HepG2 (cell line): ENCODE results near the gene LMOD3. TPM values are rescaled to one million over a fixed set of nuclear protein-coding genes. Genes with fewer than 3 reads are reported as not detected.

ENCODE experiments used
- ATAC-seq: fragments of 200-7000 bp; cut with Tn5 transposase; 3 replicates; pipeline ENCODE4 v1.9.1; 2020; ENCODE audit warnings: mild to moderate bottlenecking, moderate library complexity
- BruUV-seq: library from RNA; stranded (reverse); fragments of 400-500 nt; replicated peaks from 2 replicates; lab custom pipeline; 2021; lab: Mats Ljungman, UMichigan
- CTCF ChIA-PET: fragments of 300-600 bp; formaldehyde crosslinking; extraction: SDS; loops from one replicate; lab custom pipeline; 2021; ENCODE audit warnings: low total read pairs, inconsistent platforms, low intra/inter-chr PET ratio; lab: Yijun Ruan, JAX
- POLR2A ChIA-PET: fragments of 350-600 bp; sonication (Branson Sonifier 250); formaldehyde crosslinking; loops from one replicate; lab custom pipeline; 2020; ENCODE audit warnings: antibody characterized with exemption, inconsistent platforms; lab: Yijun Ruan, JAX
- DNase-seq: peaks from one replicate; pipeline ENCODE4 v3.0.0-alpha.2; 2015; ENCODE audit warnings: low spot score
- FAIRE-seq: peaks from 3 replicates; lab custom pipeline; 2011; peaks lifted over from hg19 to GRCh38; lab: Jason Lieb, UNC
- H2AFZ ChIP-seq: one replicate; pipeline ENCODE4 v1.6.1; 2011; ENCODE audit warnings: low read length, inconsistent platforms
- H3K27ac ChIP-seq: fragments of 300-600 bp; 3 replicates; pipeline ENCODE4 v1.8.0; 2011; ENCODE audit warnings: mixed run types, mild to moderate bottlenecking, mixed read lengths, low read length, inconsistent platforms; ENCODE audit not compliant: insufficient read depth; ENCODE audit errors: extremely low read length
- H3K27me3 ChIP-seq, 2 experiments: fragments of 200-600 bp in 1 of 2; 2 replicates in 1 of 2; 3 replicates in 1 of 2; pipeline versions ENCODE4 v1.6.0 to v1.8.0; 2011; ENCODE audit warnings: low read length in 2 of 2, mild to moderate bottlenecking in 2 of 2, moderate library complexity in 2 of 2, inconsistent platforms in 1 of 2; ENCODE audit not compliant: insufficient read depth in 2 of 2, control insufficient read depth in 1 of 2
- H3K36me3 ChIP-seq, 2 experiments: fragments of 200-600 bp in 1 of 2; replicated peaks in 1 of 2; 2 replicates in 1 of 2; 3 replicates in 1 of 2; pipeline versions ENCODE4 v1.5.1 to v1.8.0; 2011; ENCODE audit warnings: low read length in 2 of 2, inconsistent platforms in 1 of 2; ENCODE audit not compliant: insufficient read depth in 2 of 2, control insufficient read depth in 1 of 2
- H3K4me1 ChIP-seq: 2 replicates; pipeline ENCODE4 v1.5.1; 2012; ENCODE audit warnings: low read length, inconsistent platforms; ENCODE audit not compliant: insufficient read depth
- H3K4me2 ChIP-seq: 2 replicates; pipeline ENCODE4 v1.6.0; 2011; ENCODE audit warnings: low read depth, low read length, inconsistent platforms
- H3K4me3 ChIP-seq, 3 experiments: fragments of 200-600 bp in 1 of 3; sonication (generic), shearing (Covaris generic) in 1 of 3; replicated peaks in 1 of 3; 2 replicates each; pipeline ENCODE4 v1.5.1; 2011 to 2016; ENCODE audit warnings: low read length in 3 of 3, inconsistent platforms in 2 of 3, low read depth in 2 of 3, mild to moderate bottlenecking in 2 of 3, control low read depth in 1 of 3, mixed read lengths in 1 of 3; ENCODE audit not compliant: insufficient read depth in 1 of 3
- H3K79me2 ChIP-seq: one replicate; pipeline ENCODE4 v1.6.1; 2011; ENCODE audit warnings: low read length, inconsistent platforms; ENCODE audit not compliant: insufficient read depth
- H3K9ac ChIP-seq: 2 replicates; pipeline ENCODE4 v1.6.0; 2011; ENCODE audit warnings: mild to moderate bottlenecking, low read depth, low read length, inconsistent platforms; ENCODE audit not compliant: insufficient read depth
- H3K9me3 ChIP-seq: 2 replicates; pipeline ENCODE4 v1.5.1; 2012; ENCODE audit warnings: mild to moderate bottlenecking, low read length
- H4K20me1 ChIP-seq: 2 replicates; pipeline ENCODE4 v1.6.0; 2011; ENCODE audit warnings: inconsistent platforms, mild to moderate bottlenecking, low read length, moderate library complexity; ENCODE audit not compliant: insufficient read depth
- HNRNPLL ChIP-seq: fragments of 200-400 bp; formaldehyde crosslinking; IDR thresholded peaks from 2 replicates; pipeline ENCODE4 v1.6.1; 2017; ENCODE audit warnings: mild to moderate bottlenecking, low read depth, low read length; ENCODE audit not compliant: poor library complexity, severe bottlenecking
- PTBP1 ChIP-seq: fragments of 200-400 bp; formaldehyde crosslinking; IDR thresholded peaks from 2 replicates; pipeline ENCODE4 v1.6.1; 2018; ENCODE audit warnings: low read length, low read depth; ENCODE audit not compliant: poor library complexity, severe bottlenecking
- ZFP37 ChIP-seq: sonication (generic); formaldehyde crosslinking; IDR thresholded peaks from 2 replicates; pipeline ENCODE4 v1.4.0; 2020; ENCODE audit warnings: missing genetic modification reagents, borderline replicate concordance
- ZNF292 ChIP-seq: sonication (generic); formaldehyde crosslinking; IDR thresholded peaks from 2 replicates; pipeline ENCODE4 v1.8.1; 2022; ENCODE audit warnings: mild to moderate bottlenecking, low read depth, missing genetic modification reagents, borderline replicate concordance
- ZNF407 ChIP-seq: sonication (generic); formaldehyde crosslinking; IDR thresholded peaks from one replicate; pipeline ENCODE4 v1.5.1; 2020; ENCODE audit warnings: mild to moderate bottlenecking, missing genetic modification reagents; ENCODE audit errors: not compliant biosample characterization
- ZNF800 ChIP-seq: sonication (generic); formaldehyde crosslinking; IDR thresholded peaks from 2 replicates; pipeline ENCODE4 v1.4.0; 2020; ENCODE audit warnings: missing genetic modification reagents
- WGBS: methylation state at CpG from one replicate; pipeline ENCODE4 v1.1.6; 2017; ENCODE audit warnings: low lambda C conversion rate; 5-methylcytosine and 5-hydroxymethylcytosine counted together
- in situ Hi-C: cut with HindIII; loops from 2 replicates; pipeline ENCODE4 v1.10.0; 2017; ENCODE audit warnings: low pct_unique_long_range_greater_than_20kb; ENCODE audit not compliant: extremely low pct_ligation_motif_present
- intact Hi-C: fragments of 100-400 bp; cut with micrococcal nuclease; formaldehyde crosslinking; loops from one replicate; pipeline ENCODE4 v1.10.0; 2022; ENCODE audit not compliant: unreplicated experiment
- polyA plus RNA-seq, 8 experiments: library from polyadenylated mRNA; depleted of rRNA in 3 of 8; stranded (reverse) in 7 of 8; unstranded in 1 of 8; fragments of >200 nt; fragmentation: Illumina TruSeq in 4 of 8; extraction: Trizol in 4 of 8; gene quantifications; 2 replicates each; pipeline versions ENCODE4 v1.2.1 to v1.2.3, GENCODE V29; 2011 to 2016; ENCODE audit warnings: low read depth in 4 of 8, missing spikeins in 1 of 8, mixed read lengths in 1 of 8; ENCODE audit not compliant: insufficient read depth in 1 of 8
- total RNA-seq, 5 experiments: library from RNA; depleted of rRNA; stranded (reverse); fragments of >200 nt; fragmentation: Illumina TruSeq; extraction: Trizol; gene quantifications; 2 replicates each; pipeline ENCODE4 v1.2.3, GENCODE V29; 2016; ENCODE audit warnings: low read depth in 1 of 5
- TF ChIP-seq, protein P1 (sequence below): sonication (generic); formaldehyde crosslinking; IDR thresholded peaks from 2 replicates; pipeline ENCODE4 v1.4.0; 2020; ENCODE audit warnings: mild to moderate bottlenecking, missing genetic modification reagents

Gene LMOD3
- total and polyA plus RNA-seq, 2 of the 13 experiments (the other 11 are each of a cell fraction or from before 2014, with no cell fraction given), result not detected

DNA sequence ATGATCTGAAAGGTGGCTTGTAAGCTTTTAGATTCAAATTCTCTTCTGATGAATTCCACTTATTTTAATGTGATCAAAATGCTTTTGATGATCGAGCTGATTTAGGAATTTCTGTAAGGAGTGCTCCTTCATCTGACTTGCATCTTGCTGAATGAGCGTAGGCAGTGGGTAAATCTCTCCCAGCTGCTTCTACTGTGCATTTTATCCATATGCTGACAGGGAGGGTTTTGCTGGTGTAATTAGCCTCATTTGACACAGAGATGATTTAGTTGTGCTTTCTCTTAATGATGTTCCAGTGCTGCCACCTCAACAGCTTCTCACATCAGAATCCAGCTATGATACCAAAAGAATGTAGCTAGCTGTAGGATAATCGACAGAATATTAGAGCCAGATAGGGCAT lies 3.8 kb upstream of the LMOD3 start:
- intact Hi-C loops, result no loop called here
- in situ Hi-C loops, result no loop called here
- Histone ChIP-seq H3K9me3 (no peaks in the 10 kb centered on the region), H3K36me3 (no peaks in the 10 kb centered on the region), H4K20me1 (no peaks in the 10 kb centered on the region), H3K79me2 (no peaks in the 10 kb centered on the region), H3K4me2 (no peak overlapping the region), H3K4me1 (no peaks in the 10 kb centered on the region), H3K27me3 (no peaks in the 10 kb centered on the region), H3K27ac (no peak overlapping the region), H3K4me3 (no peak overlapping the region), H3K9ac (no peak overlapping the region), H2AFZ (no peak overlapping the region)
- WGBS, result 17% methylated on average over 3 of the region's 3 CpGs
- no peak for DNase-seq
- no peak for ATAC-seq
- no TSS peak for BruUV-seq
- CTCF ChIA-PET, result no interaction called here
- TF ChIP-seq ZFP37 (CRISPR knock-in tag), result no peak
- TF ChIP-seq HNRNPLL, result no peak
- TF ChIP-seq, protein P1, sequence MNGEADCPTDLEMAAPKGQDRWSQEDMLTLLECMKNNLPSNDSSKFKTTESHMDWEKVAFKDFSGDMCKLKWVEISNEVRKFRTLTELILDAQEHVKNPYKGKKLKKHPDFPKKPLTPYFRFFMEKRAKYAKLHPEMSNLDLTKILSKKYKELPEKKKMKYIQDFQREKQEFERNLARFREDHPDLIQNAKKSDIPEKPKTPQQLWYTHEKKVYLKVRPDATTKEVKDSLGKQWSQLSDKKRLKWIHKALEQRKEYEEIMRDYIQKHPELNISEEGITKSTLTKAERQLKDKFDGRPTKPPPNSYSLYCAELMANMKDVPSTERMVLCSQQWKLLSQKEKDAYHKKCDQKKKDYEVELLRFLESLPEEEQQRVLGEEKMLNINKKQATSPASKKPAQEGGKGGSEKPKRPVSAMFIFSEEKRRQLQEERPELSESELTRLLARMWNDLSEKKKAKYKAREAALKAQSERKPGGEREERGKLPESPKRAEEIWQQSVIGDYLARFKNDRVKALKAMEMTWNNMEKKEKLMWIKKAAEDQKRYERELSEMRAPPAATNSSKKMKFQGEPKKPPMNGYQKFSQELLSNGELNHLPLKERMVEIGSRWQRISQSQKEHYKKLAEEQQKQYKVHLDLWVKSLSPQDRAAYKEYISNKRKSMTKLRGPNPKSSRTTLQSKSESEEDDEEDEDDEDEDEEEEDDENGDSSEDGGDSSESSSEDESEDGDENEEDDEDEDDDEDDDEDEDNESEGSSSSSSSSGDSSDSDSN (CRISPR knock-in tag), result no peak
- no peak for TF ChIP-seq ZNF800
- TF ChIP-seq ZNF407 (CRISPR knock-in tag), result no peak
- TF ChIP-seq ZNF292 (CRISPR knock-in tag), result no peak
- TF ChIP-seq PTBP1, result no peak
- no peak for FAIRE-seq
- POLR2A ChIA-PET, result no interaction called here
